Activated CD4-positive, CD25-positive, alpha-beta regulatory T cell treated with anti-CD3 and anti-CD28 coated beads, Interleukin-2, amount 50 U/mL, for 16 hours (primary cell): Measurements from ENCODE around the gene PAFAH1B2.
"Not testable (repeated sequence)": the region's sequence is repeated elsewhere in the genome, so short reads cannot be mapped to it uniquely, and the experiment has no call there.

Source experiments
- DNase-seq: peaks from one replicate; pipeline ENCODE4 v3.0.0-alpha.2; 2020; ENCODE audit warnings: low read depth, low spot score

Gene PAFAH1B2, protein sequence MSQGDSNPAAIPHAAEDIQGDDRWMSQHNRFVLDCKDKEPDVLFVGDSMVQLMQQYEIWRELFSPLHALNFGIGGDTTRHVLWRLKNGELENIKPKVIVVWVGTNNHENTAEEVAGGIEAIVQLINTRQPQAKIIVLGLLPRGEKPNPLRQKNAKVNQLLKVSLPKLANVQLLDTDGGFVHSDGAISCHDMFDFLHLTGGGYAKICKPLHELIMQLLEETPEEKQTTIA

DNA sequence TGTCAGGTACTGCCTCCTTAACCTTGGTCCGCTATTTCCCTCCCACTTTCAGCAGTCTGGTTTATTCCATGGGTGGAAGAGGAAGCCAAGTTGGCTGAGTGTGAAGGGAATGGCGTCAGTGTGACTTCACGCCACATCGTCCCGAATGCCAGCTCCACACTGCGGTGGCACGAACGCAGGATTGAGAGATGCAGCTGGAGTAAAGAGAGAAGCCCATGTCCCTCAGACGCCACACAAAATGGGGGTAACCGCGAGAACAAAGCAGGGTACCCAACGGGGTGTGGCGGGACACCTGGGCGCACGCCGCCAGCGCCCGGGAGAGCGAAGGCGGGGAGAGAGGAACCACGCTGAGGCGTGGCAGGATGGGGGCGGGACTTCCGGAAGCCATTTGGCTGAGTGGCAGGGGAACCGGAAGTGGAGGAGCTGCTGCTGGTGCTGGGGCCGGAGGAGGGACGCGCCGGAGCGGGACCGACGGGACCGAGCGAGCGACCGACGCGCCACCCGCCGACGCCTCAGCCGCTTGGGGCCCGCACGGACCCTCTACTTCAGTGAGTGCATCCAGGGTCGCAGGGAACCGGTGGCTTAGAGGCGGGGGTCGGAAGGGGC is at the start of gene PAFAH1B2:
Gene PAFAH1B2 (plus strand): TSS at position 417 of the 606 bp plus-strand sequence. CDS start 8,161 bp downstream, outside the sequence.
- DNase-seq = peak; percentile 89

DNA sequence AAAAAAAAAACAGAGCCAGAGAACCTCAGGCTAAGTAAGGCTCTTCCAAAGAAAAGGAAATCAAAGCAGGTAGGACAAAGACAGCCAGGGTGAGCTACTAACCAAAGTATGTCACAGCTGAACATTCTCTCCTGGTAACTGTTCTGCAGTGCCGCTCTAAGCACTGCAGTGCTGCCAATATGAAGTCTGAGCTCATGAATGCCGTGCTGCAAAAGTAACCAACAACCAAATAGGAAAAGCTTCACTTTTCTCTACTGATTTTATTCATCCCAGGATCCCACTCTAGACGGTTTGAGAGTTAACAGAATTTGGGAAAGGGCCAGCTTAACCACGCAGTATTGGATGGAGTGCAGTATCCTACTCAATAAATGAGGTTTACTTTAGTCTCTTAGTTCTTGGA is 49.3 kb upstream of the PAFAH1B2 start:
- DNase-seq = no peak

DNA sequence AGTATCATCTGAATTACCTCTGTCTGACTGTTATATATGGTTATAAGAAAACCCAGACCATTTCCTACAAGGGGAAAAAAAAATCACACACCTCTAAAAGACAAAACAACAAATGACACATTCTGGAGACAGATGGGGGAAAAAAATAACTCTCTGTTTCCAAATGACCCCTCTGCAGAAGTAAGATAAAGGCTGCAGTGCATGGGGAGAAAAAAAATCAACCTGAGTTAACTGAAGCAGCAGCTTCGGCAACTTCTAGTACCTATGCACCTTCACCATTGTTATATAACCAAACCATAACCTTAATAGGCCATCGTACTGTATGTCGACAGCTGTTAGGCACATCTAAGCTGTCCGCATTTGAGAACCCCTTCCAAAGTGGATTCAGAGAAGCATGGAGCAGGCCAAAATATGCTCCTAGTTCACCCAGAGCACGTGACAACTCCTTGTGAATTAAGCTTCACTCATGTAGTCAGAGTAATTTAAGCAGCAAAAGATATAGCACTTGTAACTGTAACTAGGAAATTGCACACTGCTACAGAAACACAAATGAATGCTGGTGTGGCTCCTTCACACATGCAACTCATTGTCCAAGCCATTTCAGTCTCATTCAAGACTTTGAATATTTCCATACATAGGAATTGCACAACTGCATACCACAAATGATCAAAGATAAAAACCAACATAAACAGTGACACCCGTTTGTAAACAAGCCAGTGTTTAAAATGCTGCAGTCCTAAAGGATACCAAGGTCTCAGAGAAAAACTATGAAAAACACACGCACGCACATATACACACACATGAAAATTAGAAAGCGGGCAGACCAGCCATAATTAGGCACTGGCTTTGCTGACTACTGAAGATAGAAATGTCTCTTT is 48.6 kb upstream of the PAFAH1B2 start:
- DNase-seq = no peak

DNA sequence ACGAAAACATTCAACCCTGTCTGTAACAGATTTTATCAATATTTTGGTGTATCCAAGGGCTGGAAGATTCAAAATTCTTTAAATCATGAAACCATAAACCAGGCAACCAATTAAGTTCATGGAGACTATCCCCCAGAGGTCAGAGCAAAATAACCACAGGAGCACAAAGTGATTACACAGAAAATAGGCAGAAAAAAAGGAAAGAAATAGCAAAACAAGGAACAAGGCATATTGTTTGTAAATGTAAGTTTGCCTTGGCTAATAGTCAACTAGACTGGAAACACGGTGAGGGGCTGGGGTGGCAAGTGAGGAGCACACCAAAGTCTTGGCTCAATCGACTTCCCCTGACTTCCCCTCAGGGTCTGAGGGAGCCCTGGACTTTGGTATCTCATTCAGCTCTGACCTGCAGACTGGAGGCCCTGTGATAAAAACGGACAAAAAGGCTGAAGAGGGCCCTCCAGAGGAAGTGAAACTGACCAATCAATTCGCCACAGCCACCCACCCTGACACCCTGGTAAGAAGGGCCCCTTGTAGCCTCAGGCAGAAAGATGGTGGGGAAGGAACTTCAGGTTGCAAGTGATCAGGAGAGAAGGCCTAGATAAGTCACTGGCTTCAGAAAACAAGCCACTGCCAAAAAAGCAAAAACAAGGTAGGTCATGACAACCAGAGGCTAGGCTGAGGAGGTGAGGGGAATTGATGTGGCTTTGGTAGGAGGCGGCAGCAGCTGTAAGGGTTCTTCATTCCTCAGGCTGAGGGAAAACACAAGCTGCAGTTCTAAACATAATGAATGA is 47.7 kb upstream of the PAFAH1B2 start:
- DNase-seq = no peak

DNA sequence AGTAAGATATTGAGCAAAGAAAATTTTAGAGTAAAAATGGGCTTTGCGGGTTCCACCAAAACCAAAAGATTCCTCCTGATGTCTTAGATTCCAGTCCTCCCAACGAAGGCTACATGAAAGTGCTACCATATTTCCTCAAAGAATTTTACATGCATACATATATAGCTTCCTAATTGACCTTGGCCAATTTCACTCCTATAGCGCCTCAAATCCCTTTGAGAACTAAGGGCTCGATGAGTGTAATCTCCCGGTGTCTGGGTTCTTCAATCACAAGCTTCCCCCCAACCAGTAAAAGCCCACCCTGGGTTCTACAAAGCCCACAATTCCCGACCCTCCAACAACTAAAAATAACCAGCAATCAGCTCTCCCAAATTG is 47.1 kb upstream of the PAFAH1B2 start:
- no peak for DNase-seq

DNA sequence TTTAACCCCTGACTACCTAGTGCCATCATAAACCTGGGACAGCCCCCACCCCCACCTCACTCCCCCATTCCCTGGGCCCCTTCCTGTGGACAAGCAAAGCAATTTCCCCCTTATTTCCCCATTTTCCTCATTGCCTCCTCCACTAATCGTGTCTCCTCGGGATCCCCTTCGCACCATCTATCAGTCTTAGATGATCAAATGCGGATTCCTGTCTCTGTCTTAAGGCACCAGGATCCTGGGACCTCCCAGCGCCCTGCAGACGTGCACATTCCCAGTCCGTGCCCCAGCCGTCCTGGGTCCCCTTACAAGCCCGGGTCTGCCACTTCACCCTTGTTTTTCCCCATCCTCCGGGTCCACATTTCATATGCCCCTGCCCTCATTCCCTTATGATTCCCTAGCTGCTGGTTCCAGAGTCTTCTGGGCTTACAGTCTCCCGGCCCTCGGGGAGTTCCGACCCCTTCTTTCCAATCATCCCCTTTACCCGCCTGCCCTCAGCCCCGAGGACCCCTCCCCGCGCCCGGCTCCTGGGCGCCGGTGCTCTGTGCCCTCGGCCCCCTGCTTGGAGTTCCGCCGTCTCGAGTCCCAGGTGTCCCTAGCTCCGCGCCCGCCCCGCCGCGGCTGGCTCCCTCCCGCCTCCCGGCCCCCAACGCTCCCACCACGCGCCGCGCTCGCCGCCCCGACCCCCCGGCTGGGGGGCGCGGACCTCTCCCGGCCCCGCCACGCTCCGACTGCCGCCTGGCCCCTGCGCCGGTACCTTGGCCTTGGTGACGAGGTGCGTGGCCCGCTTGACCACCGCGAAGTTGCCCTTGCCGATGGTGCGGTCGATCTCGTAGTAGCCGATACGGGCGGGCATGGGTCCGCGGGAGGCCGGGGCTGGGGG is 46.5 kb upstream of the PAFAH1B2 start:
- no peak for DNase-seq

DNA sequence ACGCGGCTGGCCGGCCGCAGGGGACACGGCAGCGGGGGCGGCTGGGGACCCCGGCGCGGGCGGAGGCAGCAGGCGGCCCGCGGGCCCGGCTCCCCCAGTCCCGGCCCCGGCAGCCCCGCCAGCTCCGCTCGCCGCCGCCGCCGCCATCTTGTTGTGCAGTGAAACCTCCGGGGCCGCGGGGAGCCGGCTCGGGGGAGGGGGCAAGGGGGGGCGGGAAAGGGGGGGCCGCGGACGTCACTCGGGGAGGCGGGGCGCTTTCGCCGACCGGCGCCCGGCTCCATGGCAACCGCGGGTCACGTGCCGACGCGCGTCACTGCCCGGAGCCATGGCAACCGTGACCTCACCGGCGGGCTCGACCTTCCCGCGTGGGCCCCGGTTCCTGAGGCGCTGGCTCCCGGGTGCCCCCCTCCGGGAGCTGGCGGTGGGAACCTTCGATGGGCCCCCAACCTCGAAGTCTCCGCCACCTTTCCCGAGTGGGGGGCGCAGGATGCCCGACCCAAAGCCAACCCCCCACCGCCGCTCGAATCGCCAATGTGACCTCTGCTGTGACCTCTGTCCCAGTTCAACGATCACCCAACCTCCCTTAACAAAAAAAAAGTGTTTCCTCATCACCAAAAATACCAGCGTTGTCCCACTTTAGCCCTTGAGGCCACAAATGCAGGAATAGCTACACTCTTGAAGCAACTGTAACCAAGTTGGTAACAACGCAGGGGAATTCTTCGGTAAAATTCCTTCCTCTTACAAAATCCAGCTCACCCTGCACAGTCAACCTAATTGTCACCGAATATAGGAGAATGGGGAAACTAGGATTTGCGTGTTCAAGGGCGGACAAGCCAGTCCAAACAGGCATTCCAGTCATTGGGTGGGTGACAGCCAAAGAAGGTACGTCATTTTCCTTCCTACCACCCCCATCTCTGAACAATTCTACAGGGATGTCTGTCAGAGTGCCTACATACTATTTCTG is 45.5 kb upstream of the PAFAH1B2 start, which contains the start of gene SIK3:
Gene SIK3 (minus strand): TSS at position 160 of the 964 bp plus-strand sequence. CDS start 13 bp downstream, at position 147.
- DNase-seq = peak; percentile 78

DNA sequence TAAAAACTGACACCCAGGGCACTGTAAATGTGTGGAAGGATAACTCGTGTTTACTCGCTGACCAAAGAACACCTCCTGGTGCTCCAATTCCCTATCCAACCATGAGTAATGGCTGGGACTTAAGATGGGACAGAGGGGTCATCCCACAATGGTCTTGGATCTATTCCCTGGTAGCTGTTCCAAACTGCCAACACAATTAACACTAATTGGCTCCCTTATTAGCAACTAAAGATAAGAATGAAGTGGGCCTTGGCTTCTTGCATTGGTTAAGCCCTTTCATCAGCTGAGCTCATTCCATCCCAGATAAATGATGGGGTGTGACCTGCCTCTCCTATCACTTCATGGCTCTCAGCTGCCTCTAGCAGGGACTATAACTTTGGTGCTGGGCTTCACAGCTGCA is 44.4 kb upstream of the PAFAH1B2 start:
- DNase-seq = no peak

DNA sequence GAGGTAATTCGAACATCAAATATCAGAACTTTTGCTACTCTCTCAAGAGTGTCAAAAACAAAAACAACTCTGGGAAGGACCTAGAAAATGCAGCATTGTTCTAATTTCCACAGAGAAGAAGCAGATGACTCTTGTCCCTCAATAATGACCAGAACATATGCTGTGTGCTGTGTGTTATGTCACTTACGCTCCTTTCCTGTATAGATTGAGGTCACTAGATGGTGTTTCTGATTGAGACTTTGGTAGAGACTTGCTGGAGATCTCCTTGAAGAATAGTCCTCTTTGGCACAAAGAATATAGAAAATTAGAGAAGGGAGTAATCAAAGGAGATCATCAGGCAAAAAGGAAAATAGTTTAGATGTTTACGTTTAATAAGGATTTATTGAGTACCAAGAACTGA is 43.5 kb upstream of the PAFAH1B2 start:
- no peak for DNase-seq

DNA sequence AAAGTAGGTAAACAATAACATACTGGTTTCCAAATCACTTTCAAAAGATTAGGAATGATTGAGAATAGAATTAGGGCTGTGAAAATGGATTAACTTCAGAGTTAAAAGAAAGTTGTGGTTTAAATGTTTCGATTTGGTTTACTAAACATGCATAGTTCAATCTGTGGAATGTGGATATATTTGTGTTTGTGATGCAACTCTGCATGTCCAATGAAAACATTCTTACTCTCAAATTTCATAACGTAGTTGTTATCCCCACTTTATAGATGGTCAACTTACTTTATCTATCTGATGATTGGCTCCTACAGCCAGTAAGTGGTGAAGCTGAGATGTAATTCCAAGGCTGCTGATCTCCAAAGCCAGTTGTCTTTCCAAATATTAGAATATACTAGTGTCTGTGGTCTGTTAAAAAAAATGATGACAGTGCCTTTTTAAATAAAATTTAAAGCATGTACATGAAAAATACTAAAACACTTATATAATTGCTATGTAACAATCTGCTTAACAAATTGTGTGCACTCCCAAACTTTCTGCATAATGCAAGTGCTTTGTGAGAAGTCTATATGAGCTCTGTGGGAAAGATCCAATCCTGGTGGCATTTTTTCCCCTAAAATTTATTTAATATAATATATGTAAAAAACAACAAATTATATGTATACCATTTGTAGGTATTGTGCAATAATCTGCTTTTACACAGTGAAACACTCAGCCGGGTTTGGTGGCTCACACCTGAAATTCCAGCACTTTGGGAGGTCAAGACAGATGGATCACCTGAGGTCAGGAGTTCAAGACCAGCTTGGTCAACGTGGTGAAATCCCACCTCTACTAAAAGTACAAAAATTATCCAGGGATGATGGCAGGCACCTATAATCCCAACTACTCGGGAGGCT is 36.1 kb upstream of the PAFAH1B2 start:
- no peak for DNase-seq

DNA sequence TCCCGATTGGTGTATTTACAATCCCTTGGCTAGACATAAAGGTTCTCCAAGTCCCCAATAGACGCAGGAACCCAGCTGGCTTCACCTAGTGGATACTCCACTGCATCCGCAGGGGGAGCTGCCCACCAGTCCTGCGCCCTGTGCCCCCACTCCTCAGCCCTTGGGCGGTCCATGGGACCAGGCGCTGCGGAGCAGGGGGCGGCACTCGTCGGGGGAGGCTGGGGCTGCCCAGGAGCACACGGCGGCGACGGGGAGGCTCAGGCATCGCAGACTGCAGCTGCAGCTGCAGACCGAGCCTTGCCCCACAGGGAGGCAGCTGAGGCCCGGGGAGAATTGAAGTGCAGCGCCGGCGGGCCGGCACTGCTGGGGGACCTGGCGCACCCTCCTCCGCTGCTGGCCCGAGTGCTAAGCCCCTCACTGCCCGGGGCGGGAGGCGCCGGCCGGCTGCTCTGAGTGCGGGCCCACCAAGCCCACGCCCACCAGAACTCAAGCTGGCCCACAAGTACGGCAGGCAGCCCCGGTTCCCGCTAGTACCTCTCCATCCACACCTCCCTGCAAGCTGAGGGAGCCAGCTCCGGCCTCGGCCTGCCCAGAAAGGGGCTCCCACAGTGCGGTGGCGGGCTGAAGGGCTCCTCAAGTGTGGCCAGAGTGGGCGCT is 33.7 kb upstream of the PAFAH1B2 start:
- no peak for DNase-seq

DNA sequence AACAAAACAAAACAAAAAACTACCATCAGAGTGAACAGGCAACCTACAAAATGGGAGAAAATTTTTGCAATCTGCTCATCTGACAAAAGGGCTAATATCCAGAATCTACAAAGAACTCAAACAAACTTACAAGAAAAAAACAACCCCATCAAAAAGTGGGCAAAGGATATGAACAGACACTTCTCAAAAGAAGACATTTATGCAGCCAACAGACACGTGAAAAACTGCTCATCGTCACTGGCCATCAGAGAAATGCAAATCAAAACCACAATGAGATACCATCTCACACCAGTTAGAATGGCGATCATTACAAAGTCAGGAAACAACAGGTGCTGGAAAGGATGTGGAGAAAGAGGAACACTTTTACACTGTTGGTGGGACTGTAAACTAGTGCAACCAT is 31.6 kb upstream of the PAFAH1B2 start:
- DNase-seq = not testable (repeated sequence)

DNA sequence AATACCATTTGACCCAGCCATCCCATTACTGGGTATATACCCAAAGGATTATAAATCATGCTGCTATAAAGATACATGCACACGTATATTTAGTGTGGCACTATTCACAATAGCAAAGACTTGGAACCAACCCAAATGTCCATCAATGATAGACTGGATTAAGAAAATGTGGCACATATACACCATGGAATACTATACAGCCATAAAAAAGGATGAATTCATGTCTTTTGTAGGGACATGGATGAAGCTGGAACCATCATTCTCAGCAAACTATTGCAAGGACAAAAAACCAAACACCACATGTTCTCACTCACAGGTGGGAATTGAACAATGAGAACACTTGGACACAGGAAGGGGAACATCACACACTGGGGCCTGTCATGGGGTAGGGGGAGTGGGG is 31.1 kb upstream of the PAFAH1B2 start:
- DNase-seq = not testable (repeated sequence)

DNA sequence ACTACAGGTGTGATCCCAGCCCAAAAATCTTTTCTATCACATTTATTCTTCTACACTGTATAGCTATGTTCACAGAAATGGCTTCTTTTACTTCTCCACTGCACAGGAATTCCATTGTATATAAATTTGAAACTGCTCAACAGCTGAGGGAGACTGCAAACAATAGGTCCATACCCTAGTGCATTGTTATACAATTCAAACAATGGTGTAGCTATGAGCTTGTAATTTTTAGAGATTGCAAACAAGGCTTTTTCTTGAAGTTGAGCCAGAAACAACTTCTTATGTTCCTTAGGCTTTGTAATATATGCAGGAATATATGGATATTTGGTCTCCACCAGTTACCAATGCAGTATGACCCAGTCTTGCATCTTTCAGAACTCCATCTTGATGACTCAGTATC is 26.4 kb upstream of the PAFAH1B2 start:
- no peak for DNase-seq

DNA sequence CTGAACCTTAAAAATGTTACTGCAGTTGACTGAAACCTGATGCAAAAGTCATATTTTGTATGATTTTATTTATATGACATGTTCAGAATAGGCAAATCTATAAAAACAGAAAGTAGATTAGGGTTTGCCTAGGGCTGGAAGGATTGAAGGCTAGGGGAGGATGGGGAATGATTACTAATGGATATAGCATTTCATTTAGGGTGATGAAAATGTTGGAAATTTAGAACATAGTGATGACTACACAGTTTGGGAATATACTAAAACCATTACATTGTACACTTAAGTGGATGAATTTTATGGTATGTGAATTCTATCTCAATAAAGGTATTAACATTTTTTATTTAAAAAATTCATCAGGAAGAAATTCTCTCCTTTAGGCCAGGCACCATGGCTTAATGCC is 22.9 kb upstream of the PAFAH1B2 start:
- DNase-seq = no peak

DNA sequence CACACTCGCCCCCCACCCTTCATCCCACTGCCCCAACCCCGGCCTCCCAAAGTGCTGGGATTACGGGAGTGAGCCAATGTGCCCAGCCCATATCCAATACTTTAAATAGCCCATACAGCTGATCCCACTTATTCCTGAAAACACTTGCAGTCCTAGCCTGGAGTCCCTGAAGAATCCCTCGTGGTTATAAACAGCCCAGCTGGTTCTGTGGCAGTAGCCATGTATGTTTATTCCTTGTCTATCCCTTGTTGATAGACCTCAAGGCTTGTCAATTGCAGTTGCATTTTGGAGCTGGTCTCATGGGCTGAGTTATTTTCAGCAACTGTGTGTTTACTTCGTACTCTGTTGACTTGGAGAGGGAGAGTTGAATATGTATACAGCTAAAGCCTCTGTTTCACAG is 21.5 kb upstream of the PAFAH1B2 start:
- DNase-seq = no peak

DNA sequence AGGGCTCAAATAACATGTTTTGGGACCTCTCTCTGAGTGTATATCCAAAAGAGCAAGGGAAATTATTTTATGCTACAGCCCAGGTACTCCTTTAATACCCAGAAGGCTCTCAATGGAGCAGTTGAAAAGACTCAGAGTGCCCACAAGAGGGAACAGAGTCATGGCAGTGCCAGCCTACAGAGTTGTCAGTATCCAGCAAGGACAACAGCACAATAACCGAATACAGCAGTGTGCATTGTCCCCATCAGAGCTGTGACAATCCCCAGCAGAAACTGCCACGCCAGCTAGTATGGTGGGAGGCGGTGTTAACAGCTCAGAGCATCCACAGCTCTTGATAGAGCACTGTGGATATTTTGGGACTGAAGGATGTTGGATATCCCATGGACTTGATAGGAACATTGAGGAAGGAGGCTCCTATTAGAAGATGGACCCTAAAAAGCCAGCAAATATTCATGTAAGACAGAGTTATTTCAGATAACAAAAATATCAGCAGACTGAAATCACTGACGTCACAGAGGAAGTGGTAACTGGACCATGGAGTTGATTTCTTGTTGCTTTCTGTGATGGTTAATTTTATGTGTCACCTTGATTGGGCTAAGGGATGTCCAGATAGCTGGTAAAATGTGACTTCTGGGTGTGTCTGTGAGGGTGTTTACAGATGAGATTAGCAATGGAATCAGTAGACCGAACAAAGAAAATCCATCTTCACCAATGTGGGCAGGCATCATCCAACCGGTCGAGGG is 17.7 kb upstream of the PAFAH1B2 start:
- DNase-seq = no peak
